ENCODE measurements around the gene GLI3.

The GLI3 gene

GRCh38 chr7:42235741-42236161, 1.3 kb downstream of the GLI3 start:
- TF ChIP-seq POLR2AphosphoS5 (IDR thresholded peaks at IDR 0.05; ENCODE audit: low read depth, low read length), result no peak
- TF ChIP-seq TAF1 (IDR thresholded peaks at IDR 0.05; ENCODE audit: borderline replicate concordance, low read depth, low read length), result no peak
- no peak for TF ChIP-seq POLR2A (IDR thresholded peaks at IDR 0.05; ENCODE audit: low read depth, low read length)
- no peak for DNase-seq (ENCODE audit: insufficient read length)
- no peak for FAIRE-seq

- DNase-seq (ENCODE audit: insufficient read length), result no peak
- FAIRE-seq, result no peak
- TF ChIP-seq POLR2A (IDR thresholded peaks at IDR 0.05; ENCODE audit: low read depth, low read length) (no peak), POLR2AphosphoS5 (IDR thresholded peaks at IDR 0.05; ENCODE audit: low read depth, low read length) (no peak), TAF1 (IDR thresholded peaks at IDR 0.05; ENCODE audit: borderline replicate concordance, low read depth, low read length) (no peak)
Measured at GRCh38 chr7:42234736-42235135, 2.3 kb downstream of the GLI3 start.

- TF ChIP-seq TAF1 (IDR thresholded peaks at IDR 0.05; ENCODE audit: borderline replicate concordance, low read depth, low read length) (no peak), POLR2AphosphoS5 (IDR thresholded peaks at IDR 0.05; ENCODE audit: low read depth, low read length) (no peak), POLR2A (IDR thresholded peaks at IDR 0.05; ENCODE audit: low read depth, low read length) (no peak)
- FAIRE-seq, result no peak
- DNase-seq (ENCODE audit: insufficient read length), result no peak
Measured at GRCh38 chr7:42233695-42234331, 3.2 kb downstream of the GLI3 start.

- FAIRE-seq (no peak), DNase-seq (ENCODE audit: insufficient read length) (no peak)
Measured at GRCh38 chr7:42233171-42233570, 3.8 kb downstream of the GLI3 start.

GRCh38 chr7:42232275-42232674, 4.7 kb downstream of the GLI3 start:
- no peak for TF ChIP-seq POLR2A (IDR thresholded peaks at IDR 0.05; ENCODE audit: low read depth, low read length)
- no peak for TF ChIP-seq POLR2AphosphoS5 (IDR thresholded peaks at IDR 0.05; ENCODE audit: low read depth, low read length)
- TF ChIP-seq TAF1 (IDR thresholded peaks at IDR 0.05; ENCODE audit: borderline replicate concordance, low read depth, low read length), result no peak
- FAIRE-seq (no peak), DNase-seq (ENCODE audit: insufficient read length) (no peak)

More at GRCh38 chr7:42233171-42233570, 3.8 kb downstream of the GLI3 start:
- TF ChIP-seq POLR2A (IDR thresholded peaks at IDR 0.05; ENCODE audit: low read depth, low read length) (no peak), TAF1 (IDR thresholded peaks at IDR 0.05; ENCODE audit: borderline replicate concordance, low read depth, low read length) (no peak), POLR2AphosphoS5 (IDR thresholded peaks at IDR 0.05; ENCODE audit: low read depth, low read length) (no peak)

GRCh38 chr7:42231043-42231787, 5.8 kb downstream of the GLI3 start:
- FAIRE-seq (no peak), DNase-seq (ENCODE audit: insufficient read length) (no peak)
- no peak for TF ChIP-seq POLR2AphosphoS5 (IDR thresholded peaks at IDR 0.05; ENCODE audit: low read depth, low read length)
- TF ChIP-seq POLR2A (IDR thresholded peaks at IDR 0.05; ENCODE audit: low read depth, low read length), result no peak
- no peak for TF ChIP-seq TAF1 (IDR thresholded peaks at IDR 0.05; ENCODE audit: borderline replicate concordance, low read depth, low read length)

- TF ChIP-seq POLR2AphosphoS5 (IDR thresholded peaks at IDR 0.05; ENCODE audit: low read depth, low read length) (no peak), TAF1 (IDR thresholded peaks at IDR 0.05; ENCODE audit: borderline replicate concordance, low read depth, low read length) (no peak), POLR2A (IDR thresholded peaks at IDR 0.05; ENCODE audit: low read depth, low read length) (no peak)
- DNase-seq (ENCODE audit: insufficient read length) (no peak), FAIRE-seq (no peak)
Measured at GRCh38 chr7:42227936-42228591, 8.9 kb downstream of the GLI3 start.

- FAIRE-seq (no peak), DNase-seq (ENCODE audit: insufficient read length) (no peak)
- TF ChIP-seq POLR2A (IDR thresholded peaks at IDR 0.05; ENCODE audit: low read depth, low read length), result no peak
Measured at GRCh38 chr7:42227541-42227935, 9.5 kb downstream of the GLI3 start.

GRCh38 chr7:42227021-42227420, 10.0 kb downstream of the GLI3 start:
- no peak for DNase-seq (ENCODE audit: insufficient read length)
- TF ChIP-seq POLR2A (IDR thresholded peaks at IDR 0.05; ENCODE audit: low read depth, low read length) (no peak), POLR2AphosphoS5 (IDR thresholded peaks at IDR 0.05; ENCODE audit: low read depth, low read length) (no peak), TAF1 (IDR thresholded peaks at IDR 0.05; ENCODE audit: borderline replicate concordance, low read depth, low read length) (no peak)
- FAIRE-seq, result no peak

GRCh38 chr7:42226354-42226941, 10.6 kb downstream of the GLI3 start:
- DNase-seq (ENCODE audit: insufficient read length), result no peak
- FAIRE-seq, result no peak
- TF ChIP-seq POLR2A (IDR thresholded peaks at IDR 0.05; ENCODE audit: low read depth, low read length) (no peak), POLR2AphosphoS5 (IDR thresholded peaks at IDR 0.05; ENCODE audit: low read depth, low read length) (no peak), TAF1 (IDR thresholded peaks at IDR 0.05; ENCODE audit: borderline replicate concordance, low read depth, low read length) (no peak)

- DNase-seq (ENCODE audit: insufficient read length), result no peak
- FAIRE-seq, result no peak
- no peak for TF ChIP-seq TAF1 (IDR thresholded peaks at IDR 0.05; ENCODE audit: borderline replicate concordance, low read depth, low read length)
- no peak for TF ChIP-seq POLR2AphosphoS5 (IDR thresholded peaks at IDR 0.05; ENCODE audit: low read depth, low read length)
- no peak for TF ChIP-seq POLR2A (IDR thresholded peaks at IDR 0.05; ENCODE audit: low read depth, low read length)
Measured at GRCh38 chr7:42224391-42225003, 12.5 kb downstream of the GLI3 start.

Data from GM12892 (cell line).